Islet precursor cell (in vitro differentiated cells): ENCODE results near the gene PCDHGB5.
"Not testable (repeated sequence)": the region's sequence is repeated elsewhere in the genome, so short reads cannot be mapped to it uniquely, and the experiment has no call there.

Experiments used
- DNase-seq: peaks from one replicate; pipeline ENCODE4 v3.0.0-alpha.2; 2018

PCDHGB5 gene

GRCh38 chr5:141382469-141383294 lies 15.1 kb upstream of the PCDHGB5 start, which contains the start of gene PCDHGA7:
Gene PCDHGA7 (plus strand): TSS chr5:141382742. CDS start chr5:141382900, 158 bp downstream.
- DNase-seq: no peak

DNA sequence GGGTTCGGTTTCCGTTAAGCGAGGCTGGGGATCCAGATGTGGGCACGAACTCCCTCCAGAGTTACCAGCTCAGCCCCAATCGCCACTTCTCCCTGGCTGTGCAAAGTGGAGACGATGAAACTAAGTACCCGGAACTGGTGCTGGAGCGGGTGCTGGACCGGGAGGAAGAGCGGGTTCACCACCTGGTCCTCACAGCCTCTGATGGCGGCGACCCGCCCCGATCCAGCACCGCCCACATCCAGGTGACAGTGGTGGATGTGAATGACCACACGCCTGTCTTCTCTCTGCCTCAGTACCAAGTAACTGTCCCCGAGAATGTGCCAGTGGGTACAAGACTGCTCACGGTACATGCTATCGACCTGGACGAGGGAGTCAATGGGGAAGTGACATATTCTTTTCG lies 14.4 kb upstream of the PCDHGB5 start:
- DNase-seq: no peak

DNA sequence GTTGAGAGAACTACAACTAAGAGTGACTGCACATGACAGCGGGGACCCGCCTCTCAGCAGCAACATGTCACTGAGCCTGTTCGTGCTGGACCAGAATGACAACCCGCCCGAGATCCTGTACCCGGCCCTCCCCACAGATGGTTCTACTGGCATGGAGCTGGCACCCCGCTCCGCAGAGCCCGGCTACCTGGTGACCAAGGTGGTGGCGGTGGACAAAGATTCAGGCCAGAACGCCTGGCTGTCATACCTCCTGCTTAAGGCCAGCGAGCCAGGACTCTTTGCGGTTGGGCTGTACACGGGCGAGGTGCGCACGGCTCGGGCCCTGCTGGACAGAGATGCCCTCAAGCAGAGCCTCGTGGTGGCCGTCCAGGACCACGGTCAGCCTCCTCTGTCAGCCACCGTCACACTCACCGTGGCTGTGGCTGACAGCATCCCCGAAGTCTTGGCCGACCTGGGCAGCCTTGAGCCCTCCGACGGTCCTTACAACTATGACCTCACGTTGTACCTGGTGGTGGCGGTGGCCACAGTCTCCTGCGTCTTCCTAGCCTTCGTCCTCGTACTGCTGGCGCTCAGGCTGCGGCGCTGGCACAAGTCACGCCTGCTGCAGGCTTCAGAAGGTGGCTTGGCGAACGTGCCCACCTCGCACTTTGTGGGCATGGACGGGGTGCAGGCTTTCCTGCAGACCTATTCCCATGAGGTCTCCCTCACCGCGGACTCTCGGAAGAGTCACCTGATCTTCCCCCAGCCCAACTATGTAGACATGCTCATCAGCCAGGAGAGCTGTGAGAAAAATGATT lies 13.1 kb upstream of the PCDHGB5 start:
- DNase-seq: no peak

DNA sequence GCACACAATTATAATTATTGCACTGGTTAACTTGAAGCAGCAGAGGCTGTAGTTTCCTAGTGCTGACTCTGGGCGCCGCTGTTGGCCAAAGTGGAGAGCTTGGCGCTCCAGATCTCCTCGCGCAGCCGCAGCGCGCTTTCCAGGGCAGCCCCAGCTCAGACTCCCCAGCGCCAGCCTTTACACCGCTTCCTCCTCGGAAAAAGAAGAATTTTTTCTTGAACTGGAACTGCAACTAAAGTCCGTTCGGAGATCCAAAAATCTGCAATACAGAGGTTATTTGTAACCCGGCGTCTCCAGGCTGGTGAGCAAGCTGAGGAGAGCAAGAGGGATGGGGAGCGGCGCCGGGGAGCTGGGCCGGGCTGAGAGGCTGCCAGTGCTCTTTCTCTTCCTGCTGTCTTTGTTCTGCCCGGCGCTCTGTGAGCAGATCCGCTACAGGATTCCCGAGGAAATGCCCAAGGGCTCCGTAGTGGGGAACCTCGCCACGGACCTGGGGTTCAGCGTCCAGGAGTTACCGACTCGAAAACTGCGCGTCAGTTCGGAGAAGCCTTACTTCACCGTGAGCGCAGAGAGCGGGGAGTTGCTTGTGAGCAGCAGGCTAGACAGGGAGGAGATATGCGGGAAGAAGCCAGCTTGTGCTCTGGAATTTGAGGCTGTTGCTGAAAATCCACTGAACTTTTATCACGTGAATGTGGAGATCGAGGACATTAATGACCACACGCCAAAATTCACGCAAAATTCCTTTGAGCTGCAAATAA lies 10.0 kb upstream of the PCDHGB5 start, which contains the start of gene PCDHGB4:
PCDHGB4 (plus strand) TSS at position 142 of the 755 bp plus-strand sequence; CDS start at position 329, 187 bp downstream.
- DNase-seq: peak; percentile 83

GRCh38 chr5:141388661-141389060 lies 9.1 kb upstream of the PCDHGB5 start:
- no peak for DNase-seq

DNA sequence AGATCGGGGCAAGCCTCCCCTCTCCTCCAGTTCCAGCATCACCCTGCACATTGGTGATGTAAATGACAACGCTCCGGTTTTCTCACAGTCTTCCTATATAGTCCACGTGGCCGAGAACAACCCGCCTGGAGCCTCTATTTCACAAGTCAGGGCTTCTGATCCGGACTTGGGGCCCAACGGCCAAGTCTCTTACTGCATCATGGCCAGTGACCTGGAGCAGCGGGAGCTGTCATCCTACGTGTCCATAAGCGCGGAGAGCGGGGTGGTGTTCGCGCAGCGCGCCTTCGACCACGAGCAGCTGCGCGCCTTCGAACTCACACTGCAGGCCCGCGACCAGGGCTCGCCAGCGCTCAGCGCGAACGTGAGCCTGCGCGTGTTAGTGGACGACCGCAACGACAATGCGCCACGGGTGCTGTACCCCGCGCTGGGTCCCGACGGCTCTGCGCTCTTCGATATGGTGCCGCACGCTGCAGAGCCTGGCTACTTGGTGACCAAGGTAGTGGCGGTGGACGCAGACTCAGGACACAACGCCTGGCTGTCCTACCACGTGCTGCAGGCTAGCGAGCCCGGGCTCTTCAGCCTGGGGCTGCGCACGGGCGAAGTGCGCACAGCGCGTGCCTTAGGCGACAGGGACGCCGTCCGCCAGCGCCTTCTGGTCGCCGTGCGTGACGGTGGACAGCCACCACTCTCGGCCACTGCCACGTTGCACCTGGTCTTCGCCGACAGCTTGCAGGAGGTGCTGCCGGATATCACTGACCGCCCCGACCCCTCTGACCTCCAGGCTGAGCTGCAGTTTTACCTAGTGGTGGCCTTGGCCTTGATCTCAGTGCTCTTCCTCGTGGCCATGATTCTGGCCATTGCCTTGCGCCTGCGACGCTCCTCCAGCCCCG lies 8.3 kb upstream of the PCDHGB5 start:
- no peak for DNase-seq

DNA sequence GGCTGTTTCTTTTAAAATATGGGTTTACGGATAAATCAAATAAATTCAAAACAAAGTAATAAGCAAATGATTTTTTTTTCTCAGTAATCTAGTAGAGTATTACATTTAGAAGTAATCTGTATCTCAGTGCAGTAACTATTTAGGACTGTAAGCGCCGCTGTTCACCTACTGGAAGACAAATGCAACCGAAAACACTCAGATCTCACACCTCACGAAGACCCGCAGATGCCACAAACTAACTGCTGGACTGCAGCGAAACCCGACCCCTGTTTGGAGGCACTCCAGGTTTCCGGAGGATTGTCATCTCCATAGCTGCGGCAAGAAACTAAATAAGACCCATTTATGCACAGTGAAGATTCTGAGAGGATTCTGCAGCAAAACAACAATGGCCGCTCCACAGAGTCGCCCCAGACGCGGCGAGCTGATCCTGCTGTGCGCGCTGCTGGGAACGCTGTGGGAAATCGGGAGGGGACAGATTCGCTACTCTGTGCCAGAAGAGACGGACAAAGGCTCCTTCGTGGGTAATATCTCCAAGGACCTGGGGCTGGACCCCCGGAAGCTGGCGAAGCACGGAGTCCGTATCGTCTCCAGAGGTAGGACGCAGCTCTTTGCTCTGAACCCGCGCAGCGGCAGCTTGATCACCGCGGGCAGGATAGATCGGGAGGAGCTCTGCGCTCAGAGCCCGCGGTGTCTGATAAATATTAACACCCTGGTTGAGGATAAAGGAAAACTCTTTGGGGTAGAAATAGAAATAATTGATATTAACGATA lies 5.1 kb upstream of the PCDHGB5 start, which contains the start of gene PCDHGA8:
PCDHGA8 (plus strand) TSS at position 205 of the 770 bp plus-strand sequence; CDS start at position 386, 181 bp downstream.
- DNase-seq: no peak

DNA sequence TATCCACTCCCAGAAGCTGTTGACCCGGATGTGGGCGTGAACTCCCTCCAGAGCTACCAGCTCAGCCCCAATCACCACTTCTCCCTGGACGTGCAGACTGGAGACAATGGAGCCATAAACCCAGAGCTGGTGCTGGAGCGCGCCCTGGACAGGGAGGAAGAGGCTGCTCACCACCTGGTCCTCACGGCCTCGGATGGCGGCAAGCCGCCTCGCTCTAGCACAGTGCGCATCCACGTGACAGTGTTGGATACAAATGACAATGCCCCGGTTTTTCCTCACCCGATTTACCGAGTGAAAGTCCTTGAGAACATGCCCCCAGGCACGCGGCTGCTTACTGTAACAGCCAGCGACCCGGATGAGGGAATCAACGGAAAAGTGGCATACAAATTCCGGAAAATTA lies 4.5 kb upstream of the PCDHGB5 start:
- no peak for DNase-seq

DNA sequence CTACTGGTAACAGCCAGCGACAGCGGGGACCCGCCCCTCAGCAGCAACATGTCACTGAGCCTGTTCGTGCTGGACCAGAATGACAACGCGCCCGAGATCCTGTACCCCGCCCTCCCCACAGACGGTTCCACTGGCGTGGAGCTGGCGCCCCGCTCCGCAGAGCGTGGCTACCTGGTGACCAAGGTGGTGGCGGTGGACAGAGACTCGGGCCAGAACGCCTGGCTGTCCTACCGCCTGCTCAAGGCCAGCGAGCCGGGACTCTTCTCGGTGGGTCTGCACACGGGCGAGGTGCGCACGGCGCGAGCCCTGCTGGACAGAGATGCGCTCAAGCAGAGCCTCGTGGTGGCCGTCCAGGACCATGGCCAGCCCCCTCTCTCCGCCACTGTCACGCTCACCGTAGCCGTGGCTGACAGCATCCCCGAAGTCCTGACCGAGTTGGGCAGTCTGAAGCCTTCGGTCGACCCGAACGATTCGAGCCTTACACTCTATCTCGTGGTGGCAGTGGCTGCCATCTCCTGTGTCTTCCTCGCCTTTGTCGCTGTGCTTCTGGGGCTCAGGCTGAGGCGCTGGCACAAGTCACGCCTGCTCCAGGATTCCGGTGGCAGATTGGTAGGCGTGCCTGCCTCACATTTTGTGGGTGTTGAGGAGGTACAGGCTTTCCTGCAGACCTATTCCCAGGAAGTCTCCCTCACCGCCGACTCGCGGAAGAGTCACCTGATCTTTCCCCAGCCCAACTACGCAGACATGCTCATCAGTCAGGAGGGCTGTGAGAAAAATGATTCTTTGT lies 3.2 kb upstream of the PCDHGB5 start:
- DNase-seq: not testable (repeated sequence)

GRCh38 chr5:141398608-141399007 lies 861 bp downstream of the PCDHGB5 start:
- DNase-seq: no peak

DNA sequence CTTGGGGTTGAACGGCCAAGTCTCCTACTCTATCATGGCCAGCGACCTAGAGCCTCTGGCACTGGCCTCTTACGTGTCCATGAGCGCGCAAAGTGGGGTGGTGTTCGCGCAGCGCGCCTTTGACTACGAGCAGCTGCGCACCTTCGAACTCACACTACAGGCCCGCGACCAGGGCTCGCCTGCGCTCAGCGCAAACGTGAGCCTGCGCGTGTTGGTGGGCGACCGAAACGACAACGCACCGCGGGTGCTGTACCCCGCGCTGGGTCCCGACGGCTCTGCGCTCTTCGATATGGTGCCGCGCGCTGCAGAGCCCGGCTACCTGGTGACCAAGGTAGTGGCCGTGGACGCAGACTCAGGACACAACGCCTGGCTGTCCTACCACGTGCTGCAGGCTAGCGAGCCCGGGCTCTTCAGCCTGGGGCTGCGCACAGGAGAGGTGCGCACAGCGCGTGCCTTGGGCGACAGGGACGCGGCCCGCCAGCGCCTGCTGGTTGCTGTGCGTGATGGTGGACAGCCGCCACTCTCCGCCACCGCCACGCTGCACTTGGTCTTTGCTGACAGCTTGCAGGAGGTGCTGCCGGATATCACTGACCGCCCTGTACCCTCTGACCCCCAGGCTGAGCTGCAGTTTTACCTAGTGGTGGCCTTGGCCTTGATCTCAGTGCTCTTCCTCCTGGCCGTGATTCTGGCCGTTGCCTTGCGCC lies 2.0 kb downstream of the PCDHGB5 start:
- no peak for DNase-seq

GRCh38 chr5:141402553-141403243 lies 5.0 kb downstream of the PCDHGB5 start, which contains the start of gene PCDHGA9:
Gene PCDHGA9 (plus strand): TSS chr5:141402778. CDS start chr5:141402953, 175 bp downstream.
- DNase-seq: no peak

DNA sequence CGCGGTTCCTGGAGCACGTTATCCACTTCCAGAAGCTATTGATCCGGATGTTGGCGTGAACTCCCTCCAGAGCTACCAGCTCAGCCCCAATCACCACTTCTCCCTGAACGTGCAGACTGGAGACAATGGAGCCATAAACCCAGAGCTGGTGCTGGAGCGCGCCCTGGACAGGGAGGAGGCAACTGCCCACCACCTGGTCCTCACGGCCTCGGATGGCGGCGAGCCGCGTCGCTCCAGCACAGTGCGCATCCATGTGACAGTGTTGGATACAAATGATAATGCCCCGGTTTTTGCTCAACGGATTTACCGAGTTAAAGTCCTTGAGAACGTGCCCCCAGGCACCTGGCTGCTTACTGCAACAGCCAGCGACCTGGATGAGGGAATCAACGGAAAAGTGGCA lies 5.6 kb downstream of the PCDHGB5 start:
- no peak for DNase-seq

GRCh38 chr5:141407790-141408505 lies 10.2 kb downstream of the PCDHGB5 start, which contains the start of gene PCDHGB6:
Gene PCDHGB6 (plus strand): TSS chr5:141408021. CDS start chr5:141408203, 182 bp downstream.
- DNase-seq: peak; percentile 85

DNA sequence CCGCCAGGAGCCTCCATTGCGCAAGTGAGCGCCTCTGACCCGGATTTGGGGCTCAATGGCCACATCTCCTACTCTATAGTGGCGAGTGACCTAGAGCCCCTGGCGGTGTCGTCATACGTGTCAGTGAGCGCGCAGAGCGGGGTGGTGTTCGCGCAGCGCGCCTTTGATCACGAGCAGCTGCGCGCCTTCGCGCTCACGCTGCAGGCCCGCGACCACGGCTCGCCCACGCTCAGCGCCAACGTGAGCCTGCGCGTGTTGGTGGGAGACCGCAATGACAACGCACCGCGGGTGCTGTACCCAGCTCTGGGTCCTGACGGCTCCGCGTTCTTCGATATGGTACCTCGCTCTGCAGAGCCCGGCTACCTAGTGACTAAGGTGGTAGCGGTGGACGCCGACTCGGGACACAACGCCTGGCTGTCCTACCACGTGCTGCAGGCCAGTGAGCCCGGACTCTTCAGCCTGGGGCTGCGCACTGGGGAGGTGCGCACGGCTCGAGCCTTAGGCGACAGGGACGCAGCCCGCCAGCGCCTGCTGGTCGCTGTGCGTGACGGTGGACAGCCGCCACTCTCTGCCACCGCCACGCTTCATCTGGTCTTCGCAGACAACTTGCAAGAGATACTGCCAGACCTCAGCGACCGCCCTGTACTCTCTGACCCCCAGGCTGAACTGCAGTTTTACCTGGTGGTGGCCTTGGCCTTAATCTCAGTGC lies 12.0 kb downstream of the PCDHGB5 start:
- no peak for DNase-seq

DNA sequence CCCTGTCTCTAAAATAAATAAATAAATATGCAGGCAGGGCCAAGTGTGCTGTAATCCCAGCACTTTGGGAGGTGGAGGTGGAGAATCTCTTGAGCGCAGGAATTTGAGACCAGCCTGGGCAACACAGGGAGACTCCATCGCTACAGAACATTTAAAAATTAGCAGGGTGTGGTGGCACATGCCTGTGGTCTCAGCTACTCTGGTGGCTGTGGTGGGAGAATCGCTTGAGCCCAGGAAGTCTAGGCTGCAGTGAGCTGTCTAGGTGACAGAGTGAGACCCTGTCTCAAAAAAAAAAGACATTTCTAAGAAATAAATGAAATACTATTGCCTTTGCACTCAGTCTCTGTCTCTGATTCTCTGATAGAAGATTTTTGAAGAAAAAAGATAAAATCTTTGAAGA lies 13.8 kb downstream of the PCDHGB5 start:
- DNase-seq: no peak

DNA sequence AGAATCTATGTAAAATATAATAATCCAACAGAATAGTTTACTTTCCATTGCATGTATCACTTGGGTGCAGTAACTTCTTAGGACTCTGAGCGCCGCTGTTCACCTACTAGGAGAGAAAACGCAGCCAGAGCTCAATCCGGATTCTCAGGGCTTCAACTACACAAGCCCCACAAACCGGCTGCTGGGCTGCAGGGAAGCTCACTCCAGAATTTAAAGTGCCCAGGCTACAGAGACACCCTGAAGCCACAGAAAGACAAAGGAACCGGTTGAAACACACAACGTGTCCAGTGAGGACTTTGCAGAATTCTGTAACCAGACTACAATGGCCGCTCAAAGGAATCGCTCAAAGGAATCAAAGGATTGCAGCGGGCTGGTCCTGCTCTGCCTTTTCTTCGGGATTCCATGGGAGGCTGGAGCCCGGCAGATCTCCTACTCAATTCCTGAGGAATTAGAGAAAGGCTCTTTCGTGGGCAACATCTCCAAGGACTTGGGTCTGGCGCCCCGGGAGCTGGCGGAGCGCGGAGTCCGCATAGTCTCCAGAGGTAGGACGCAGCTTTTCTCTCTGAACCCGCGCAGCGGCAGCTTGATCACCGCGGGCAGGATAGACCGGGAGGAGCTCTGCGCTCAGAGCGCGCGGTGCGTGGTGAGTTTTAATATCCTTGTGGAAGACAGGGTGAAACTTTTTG lies 15.2 kb downstream of the PCDHGB5 start, which contains the start of gene PCDHGA10:
PCDHGA10 (plus strand) TSS at position 134 of the 686 bp plus-strand sequence; CDS start at position 323, 189 bp downstream.
- no peak for DNase-seq
